Measurements from ENCODE around the gene RBM47.

RBM47 gene

GRCh38 chr4:40622913-40623312 is 6.8 kb downstream of the RBM47 start:
- no peak for DNase-seq

DNA sequence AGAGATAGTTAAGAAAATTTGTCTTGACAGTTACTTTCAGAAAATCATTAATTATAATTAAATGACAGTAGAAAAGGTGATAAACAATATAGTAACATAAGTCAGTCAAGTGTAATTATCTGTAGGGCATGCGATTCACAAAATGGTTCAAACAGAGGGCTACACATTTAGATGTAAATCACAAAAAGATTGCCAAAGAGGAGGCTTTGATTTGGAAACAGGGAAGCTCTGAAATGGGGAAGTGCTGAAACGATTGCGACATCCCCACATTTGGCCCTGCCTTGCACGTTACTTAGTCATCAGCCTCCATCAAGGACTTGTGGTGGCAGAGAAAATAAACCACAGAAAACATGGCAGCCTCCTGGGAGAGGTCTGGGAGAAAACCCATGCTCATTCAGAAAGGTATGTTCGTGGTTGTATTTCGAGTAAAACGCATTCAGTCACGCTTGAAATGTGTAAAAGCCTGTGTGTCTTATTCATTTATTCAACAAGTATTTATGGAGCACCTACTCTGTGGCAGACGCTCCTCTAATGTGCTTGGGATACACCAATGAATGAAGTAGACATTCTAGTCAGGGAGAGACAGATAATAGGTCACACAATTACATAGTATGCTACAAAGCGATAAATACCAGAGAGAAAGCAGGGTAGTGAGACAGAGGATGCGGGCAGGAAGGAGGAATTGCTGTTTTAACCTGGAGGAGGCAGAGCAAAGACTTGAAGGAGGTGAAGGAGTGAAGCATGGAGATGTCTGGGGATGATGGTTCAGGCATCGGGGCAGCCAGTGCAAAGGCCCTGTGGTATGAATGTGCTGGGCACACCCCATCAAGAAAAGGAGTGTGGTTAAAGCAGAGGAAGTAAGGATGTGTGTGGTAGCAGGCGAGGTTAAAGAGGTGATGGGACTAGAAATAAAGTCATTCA is 7.8 kb downstream of the RBM47 start:
- DNase-seq, result peak; percentile 86

- no peak for DNase-seq
Observed at GRCh38 chr4:40621229-40621591, 8.5 kb downstream of the RBM47 start.

DNA sequence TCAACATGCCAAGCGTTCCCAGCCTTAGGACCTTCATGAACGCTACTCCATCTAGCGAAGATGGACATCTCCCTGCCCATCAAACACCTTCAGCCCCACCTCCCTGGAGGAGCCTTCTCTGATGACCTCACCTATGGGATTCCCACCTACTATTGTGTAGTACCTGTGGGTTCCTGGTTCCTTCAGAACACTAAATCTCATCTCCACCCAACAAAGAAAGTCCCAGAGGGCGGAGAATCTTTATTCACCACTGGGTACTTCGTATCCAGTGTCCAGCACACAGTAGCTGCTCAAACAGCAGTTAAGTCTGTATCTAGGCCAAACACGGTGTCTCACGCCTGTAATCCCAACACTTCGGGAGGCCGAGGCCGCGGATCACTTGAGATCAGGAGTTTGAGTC is 10.1 kb downstream of the RBM47 start:
- no peak for DNase-seq

GRCh38 chr4:40617872-40618271 is 11.8 kb downstream of the RBM47 start:
- no peak for DNase-seq

GRCh38 chr4:40614031-40614430 is 15.6 kb downstream of the RBM47 start:
- DNase-seq, result no peak

- no peak for DNase-seq
Observed at GRCh38 chr4:40613456-40613855, 16.2 kb downstream of the RBM47 start.

- DNase-seq, result no peak
Observed at GRCh38 chr4:40612831-40613230, 16.8 kb downstream of the RBM47 start.

DNA sequence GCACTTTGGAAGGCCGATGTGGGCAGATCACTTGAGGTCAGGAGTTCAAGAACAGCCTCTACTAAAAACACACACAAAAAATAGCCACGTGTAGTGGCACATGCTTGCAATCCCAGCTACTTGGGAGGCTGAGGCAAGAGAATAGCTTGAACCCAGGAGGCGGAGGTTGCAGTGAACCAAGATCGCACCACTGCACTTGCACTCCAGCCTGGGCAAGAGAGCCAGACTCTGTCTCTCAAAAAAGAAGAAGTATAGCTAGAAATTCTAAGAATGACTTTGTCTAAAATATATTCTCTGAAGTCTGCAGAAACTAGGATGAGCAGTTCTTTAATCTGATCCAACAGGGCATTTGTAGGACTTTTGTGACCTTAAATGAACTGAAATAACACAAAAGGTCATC is 17.4 kb downstream of the RBM47 start:
- no peak for DNase-seq

DNA sequence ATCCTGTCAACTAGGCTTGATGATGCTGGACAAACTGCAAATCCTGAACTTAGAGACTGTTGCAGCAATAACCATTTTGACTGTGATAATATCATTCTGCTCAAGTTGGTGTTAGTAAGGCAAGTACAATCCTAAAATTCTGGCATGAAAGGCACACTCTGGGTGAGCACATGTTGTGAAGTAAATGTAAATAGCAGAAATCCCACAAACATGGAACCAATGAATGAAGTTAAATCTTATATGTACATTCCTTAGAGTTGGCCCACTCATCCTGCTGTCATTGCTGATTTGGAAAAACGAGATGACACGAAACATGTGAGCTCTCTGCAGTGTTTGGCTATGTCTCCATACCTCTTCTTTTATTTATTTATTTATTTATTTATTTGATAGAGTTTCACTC is 21.0 kb downstream of the RBM47 start:
- DNase-seq, result no peak

DNA sequence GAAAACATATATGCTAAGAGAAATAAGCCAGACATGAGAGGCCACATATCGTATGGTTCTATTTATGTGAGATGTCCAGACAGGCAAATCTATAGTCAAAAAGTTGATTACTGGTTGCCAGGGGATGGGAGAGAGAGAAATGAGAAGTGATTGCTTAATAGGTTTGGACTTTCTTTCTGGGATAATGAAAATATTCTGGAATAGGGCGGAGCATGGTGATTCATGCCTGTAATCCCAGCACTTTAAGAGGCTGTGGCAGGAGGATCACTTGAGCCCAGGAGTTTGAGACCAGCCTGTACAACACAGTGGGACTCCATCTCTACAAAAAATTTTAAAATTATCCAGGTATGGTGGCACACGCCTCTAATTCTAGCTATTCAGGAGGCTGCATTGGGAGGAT is 22.4 kb downstream of the RBM47 start:
- no peak for DNase-seq

DNA sequence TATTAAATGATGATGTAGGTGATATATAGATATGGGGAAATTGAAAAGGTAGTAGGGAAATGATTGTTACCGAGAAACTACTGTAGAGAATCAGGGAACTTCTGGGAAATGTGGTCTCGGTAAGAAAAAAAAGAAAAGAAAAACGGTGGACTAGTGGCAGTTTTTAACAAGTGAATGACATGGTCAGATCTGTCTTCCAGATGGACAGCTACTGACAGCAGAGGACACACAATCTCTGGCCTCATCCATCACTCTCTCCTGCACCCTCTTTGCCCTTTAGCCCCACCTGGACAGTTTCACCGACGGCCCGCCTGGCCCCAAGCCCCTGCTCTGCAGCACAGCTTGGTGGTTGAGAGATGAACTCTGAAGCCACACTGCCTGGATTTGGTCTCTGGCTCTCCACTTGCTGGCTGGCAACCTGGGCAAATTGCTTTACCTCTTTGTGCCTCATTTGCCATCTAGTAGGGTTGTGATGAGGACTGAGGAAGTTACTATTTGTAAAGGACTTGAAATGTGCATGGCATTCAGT is 23.4 kb downstream of the RBM47 start:
- DNase-seq, result no peak

DNA sequence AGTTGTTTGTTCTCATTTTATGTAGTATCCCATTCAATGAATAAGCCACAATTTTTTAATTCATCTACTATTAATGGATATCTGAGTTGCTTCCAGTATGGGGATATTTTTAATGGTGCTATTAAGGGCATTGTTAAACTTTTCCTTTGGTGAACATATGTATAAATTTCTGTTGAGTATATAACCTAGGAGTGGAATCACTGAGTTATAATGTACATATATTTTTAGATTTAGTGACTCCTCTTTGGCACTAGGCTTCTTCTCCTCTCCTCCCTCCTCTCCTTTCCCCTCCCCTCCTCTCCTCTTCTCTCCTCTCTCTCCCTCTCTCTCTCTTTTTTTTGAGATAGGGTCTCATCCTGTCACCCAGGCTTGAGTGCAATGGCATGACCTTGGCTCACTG is 26.4 kb downstream of the RBM47 start:
- no peak for DNase-seq

GRCh38 chr4:40601641-40602040 is 28.0 kb downstream of the RBM47 start:
- DNase-seq, result peak; percentile 32

DNA sequence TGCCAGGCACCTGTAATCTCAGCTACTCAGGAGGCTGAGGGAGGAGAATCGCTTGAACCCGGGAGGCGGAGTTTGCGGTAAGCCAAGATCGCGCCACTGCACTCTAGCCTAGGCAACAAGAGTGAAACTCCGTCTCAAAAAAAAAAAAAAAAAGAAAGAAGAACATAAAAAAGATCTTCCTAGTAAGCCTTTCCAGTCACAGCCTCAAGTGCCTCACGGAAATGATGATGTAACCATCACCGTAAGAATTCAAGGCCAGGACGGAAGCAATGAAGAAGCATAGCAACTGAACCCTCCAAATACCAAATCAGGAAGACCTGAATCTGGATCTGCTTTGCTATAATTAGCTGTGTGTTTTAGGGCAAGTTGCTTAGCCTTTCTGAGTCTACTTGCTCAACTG is 28.8 kb downstream of the RBM47 start:
- no peak for DNase-seq

- no peak for DNase-seq
Observed at GRCh38 chr4:40599431-40599830, 30.2 kb downstream of the RBM47 start.

GRCh38 chr4:40596522-40596921 is 33.1 kb downstream of the RBM47 start:
- DNase-seq, result no peak

- DNase-seq, result no peak
Observed at GRCh38 chr4:40595981-40596380, 33.7 kb downstream of the RBM47 start.

GRCh38 chr4:40594261-40595178 is 35.1 kb downstream of the RBM47 start:
- DNase-seq, result no peak

DNA sequence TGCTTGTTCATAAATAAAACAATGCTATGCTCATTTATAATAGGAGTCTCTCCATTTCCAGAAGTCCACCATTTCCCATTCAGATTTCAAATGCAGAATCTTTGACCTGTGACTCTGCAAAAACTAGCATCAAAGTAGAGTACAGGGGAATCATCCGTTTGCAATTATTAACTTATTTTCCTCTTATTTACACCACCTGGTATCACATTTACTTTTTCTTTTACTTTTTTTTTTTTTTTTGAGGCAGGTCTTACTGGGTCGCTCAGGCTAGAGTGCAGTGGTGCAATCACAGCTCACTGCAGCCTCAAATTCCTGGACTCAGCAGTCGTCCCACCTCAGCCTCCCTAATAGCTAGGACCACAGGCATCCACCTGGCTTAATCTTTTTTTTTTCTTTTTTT is 37.6 kb downstream of the RBM47 start:
- no peak for DNase-seq

- no peak for DNase-seq
Observed at GRCh38 chr4:40587826-40588225, 41.8 kb downstream of the RBM47 start.

- DNase-seq, result no peak
Observed at GRCh38 chr4:40587351-40587750, 42.3 kb downstream of the RBM47 start.

DNA sequence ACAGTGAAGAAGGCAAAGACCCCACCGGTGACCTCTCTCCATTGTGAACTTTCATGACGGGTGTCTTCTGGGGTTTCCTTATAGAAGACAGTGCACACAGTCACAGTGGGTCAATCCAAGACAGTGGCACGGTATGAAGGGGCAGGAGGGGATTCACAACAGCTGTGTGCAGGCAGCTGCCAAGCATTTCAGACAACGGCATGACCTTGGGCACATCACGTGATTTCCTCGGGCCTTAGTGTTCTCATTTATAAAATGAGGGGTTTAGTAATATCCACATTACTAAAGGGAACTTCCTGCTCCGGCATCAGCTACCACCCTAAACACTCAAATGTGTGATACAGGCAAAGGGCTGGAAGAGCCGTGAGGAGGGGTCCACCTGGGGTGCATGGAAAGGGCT is 42.9 kb downstream of the RBM47 start:
- no peak for DNase-seq

GRCh38 chr4:40586034-40586433 is 43.6 kb downstream of the RBM47 start:
- no peak for DNase-seq

Measured in hematopoietic multipotent progenitor cell treated with erythropoietin and hydrocortisone succinate and interleukin-3 and kit ligand, for 6 days (in vitro differentiated cells).